ENCODE results near the gene NAP1L5. TPM values are rescaled to one million over a fixed set of nuclear protein-coding genes. Genes with fewer than 3 reads are reported as not detected.
A peak's percentile ranks its signal among the peaks of the same experiment; 100 is the strongest.

The NAP1L5 gene
- total and polyA plus RNA-seq, 2 donors (not counting 1 experiment from before 2014, with no cell fraction given), result 8.9 to 14.1 TPM

GRCh38 chr4:88674979-88675378 is 22.6 kb downstream of the NAP1L5 start:
- Histone ChIP-seq H4K20me1 (ENCODE audit: control insufficient read depth, extremely low read depth, insufficient read depth, low read length) (no peaks in the 10 kb centered on the region), H3K27ac (ENCODE audit: insufficient read depth, low read length) (no peak overlapping the region), H3K79me2 (ENCODE audit: control insufficient read depth, insufficient read depth, low read length) (no peaks in the 10 kb centered on the region), H3K36me3 (ENCODE audit: control insufficient read depth, insufficient read depth, low read length) (no peaks in the 10 kb centered on the region), H3K4me1 (ENCODE audit: control insufficient read depth, extremely low read depth, insufficient read depth, low read length) (peaks cover 3% of the 10 kb centered on the region), H3K27me3 (ENCODE audit: control insufficient read depth, insufficient read depth, low read length) (no peaks in the 10 kb centered on the region), H3K4me3 (replicated peaks in 1 of 4; ENCODE audit: control extremely low read depth in 1 of 4, insufficient read depth in 1 of 4, low read depth in 3 of 4, low read length in 4 of 4) (no peak overlapping the region), H2AFZ (ENCODE audit: low read length) (no peak overlapping the region), H3K9me3 (ENCODE audit: control insufficient read depth, insufficient read depth, low read depth, low read length) (no peaks in the 10 kb centered on the region), H3K4me2 (ENCODE audit: extremely low read depth, insufficient read depth, low read length) (no peak overlapping the region), H3K9ac (ENCODE audit: insufficient read depth, low read length) (no peak overlapping the region)
- DNase-seq (ENCODE audit: low read depth in 2 of 2), result peak; percentile 26 to 69
- TF ChIP-seq, protein P1, sequence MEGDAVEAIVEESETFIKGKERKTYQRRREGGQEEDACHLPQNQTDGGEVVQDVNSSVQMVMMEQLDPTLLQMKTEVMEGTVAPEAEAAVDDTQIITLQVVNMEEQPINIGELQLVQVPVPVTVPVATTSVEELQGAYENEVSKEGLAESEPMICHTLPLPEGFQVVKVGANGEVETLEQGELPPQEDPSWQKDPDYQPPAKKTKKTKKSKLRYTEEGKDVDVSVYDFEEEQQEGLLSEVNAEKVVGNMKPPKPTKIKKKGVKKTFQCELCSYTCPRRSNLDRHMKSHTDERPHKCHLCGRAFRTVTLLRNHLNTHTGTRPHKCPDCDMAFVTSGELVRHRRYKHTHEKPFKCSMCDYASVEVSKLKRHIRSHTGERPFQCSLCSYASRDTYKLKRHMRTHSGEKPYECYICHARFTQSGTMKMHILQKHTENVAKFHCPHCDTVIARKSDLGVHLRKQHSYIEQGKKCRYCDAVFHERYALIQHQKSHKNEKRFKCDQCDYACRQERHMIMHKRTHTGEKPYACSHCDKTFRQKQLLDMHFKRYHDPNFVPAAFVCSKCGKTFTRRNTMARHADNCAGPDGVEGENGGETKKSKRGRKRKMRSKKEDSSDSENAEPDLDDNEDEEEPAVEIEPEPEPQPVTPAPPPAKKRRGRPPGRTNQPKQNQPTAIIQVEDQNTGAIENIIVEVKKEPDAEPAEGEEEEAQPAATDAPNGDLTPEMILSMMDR (conservative IDR thresholded peaks at IDR 0.05 in 1 of 2, IDR thresholded peaks at IDR 0.05 in 1 of 2; ENCODE audit: low read depth in 1 of 2, low read length in 2 of 2), result no peak
- TF ChIP-seq EZH2 (IDR thresholded peaks at IDR 0.05; ENCODE audit: low read length, missing control alignments), result no peak

- no peaks in the 10 kb centered on the region for H3K9me3 ChIP-seq (ENCODE audit: control insufficient read depth, insufficient read depth, low read depth, low read length)
- TF ChIP-seq EZH2 (IDR thresholded peaks at IDR 0.05; ENCODE audit: low read length, missing control alignments), result no peak
- TF ChIP-seq, protein P1 (conservative IDR thresholded peaks at IDR 0.05 in 1 of 2, IDR thresholded peaks at IDR 0.05 in 1 of 2; ENCODE audit: low read depth in 1 of 2, low read length in 2 of 2), result no peak
- no peak overlapping the region for H3K4me3 ChIP-seq (replicated peaks in 1 of 4; ENCODE audit: control extremely low read depth in 1 of 4, insufficient read depth in 1 of 4, low read depth in 3 of 4, low read length in 4 of 4)
- H3K79me2 ChIP-seq (ENCODE audit: control insufficient read depth, insufficient read depth, low read length), result no peaks in the 10 kb centered on the region
- no peak overlapping the region for H2AFZ ChIP-seq (ENCODE audit: low read length)
- peaks cover 3% of the 10 kb centered on the region for H3K4me1 ChIP-seq (ENCODE audit: control insufficient read depth, extremely low read depth, insufficient read depth, low read length)
- H3K36me3 ChIP-seq (ENCODE audit: control insufficient read depth, insufficient read depth, low read length), result no peaks in the 10 kb centered on the region
- no peak overlapping the region for H3K27ac ChIP-seq (ENCODE audit: insufficient read depth, low read length)
- no peaks in the 10 kb centered on the region for H3K27me3 ChIP-seq (ENCODE audit: control insufficient read depth, insufficient read depth, low read length)
- DNase-seq (ENCODE audit: low read depth in 2 of 2), result peak; percentile 8 to 69
- H3K4me2 ChIP-seq (ENCODE audit: extremely low read depth, insufficient read depth, low read length), result no peak overlapping the region
- no peaks in the 10 kb centered on the region for H4K20me1 ChIP-seq (ENCODE audit: control insufficient read depth, extremely low read depth, insufficient read depth, low read length)
- no peak overlapping the region for H3K9ac ChIP-seq (ENCODE audit: insufficient read depth, low read length)
Measured at GRCh38 chr4:88674565-88674964, 23.1 kb downstream of the NAP1L5 start.

GRCh38 chr4:88673886-88674285 is 23.7 kb downstream of the NAP1L5 start:
- no peak overlapping the region for H2AFZ ChIP-seq (ENCODE audit: low read length)
- TF ChIP-seq EZH2 (IDR thresholded peaks at IDR 0.05; ENCODE audit: low read length, missing control alignments), result no peak
- TF ChIP-seq, protein P1 (conservative IDR thresholded peaks at IDR 0.05 in 1 of 2, IDR thresholded peaks at IDR 0.05 in 1 of 2; ENCODE audit: low read depth in 1 of 2, low read length in 2 of 2), result no peak
- no peaks in the 10 kb centered on the region for H4K20me1 ChIP-seq (ENCODE audit: control insufficient read depth, extremely low read depth, insufficient read depth, low read length)
- H3K4me1 ChIP-seq (ENCODE audit: control insufficient read depth, extremely low read depth, insufficient read depth, low read length), result peaks cover 3% of the 10 kb centered on the region
- H3K36me3 ChIP-seq (ENCODE audit: control insufficient read depth, insufficient read depth, low read length), result no peaks in the 10 kb centered on the region
- H3K79me2 ChIP-seq (ENCODE audit: control insufficient read depth, insufficient read depth, low read length), result no peaks in the 10 kb centered on the region
- H3K4me2 ChIP-seq (ENCODE audit: extremely low read depth, insufficient read depth, low read length), result no peak overlapping the region
- no peak overlapping the region for H3K9ac ChIP-seq (ENCODE audit: insufficient read depth, low read length)
- no peaks in the 10 kb centered on the region for H3K9me3 ChIP-seq (ENCODE audit: control insufficient read depth, insufficient read depth, low read depth, low read length)
- H3K27ac ChIP-seq (ENCODE audit: insufficient read depth, low read length), result no peak overlapping the region
- no peak overlapping the region for H3K4me3 ChIP-seq (replicated peaks in 1 of 4; ENCODE audit: control extremely low read depth in 1 of 4, insufficient read depth in 1 of 4, low read depth in 3 of 4, low read length in 4 of 4)
- H3K27me3 ChIP-seq (ENCODE audit: control insufficient read depth, insufficient read depth, low read length), result no peaks in the 10 kb centered on the region
- DNase-seq (ENCODE audit: low read depth in 2 of 2), result no peak

All from fibroblast of lung (primary cell).